Fibroblast of lung (primary cell): Measurements from ENCODE around the gene SLX9.

Experiments
- CTCF ChIP-seq, 2 donors: IDR thresholded peaks in 1 of 2; conservative IDR thresholded peaks in 1 of 2; 1 replicate in 1 of 2; 2 replicates in 1 of 2; pipeline ENCODE4 v1.5.1; 2011 to 2012; ENCODE audit warnings: low read length in 2 of 2, control low read depth in 1 of 2, inconsistent platforms in 1 of 2, low read depth in 1 of 2, mild to moderate bottlenecking in 1 of 2
- EZH2 ChIP-seq: IDR thresholded peaks from 2 replicates; pipeline ENCODE4 v1.5.1; 2012; ENCODE audit warnings: low read length, control low read depth, mild to moderate bottlenecking; ENCODE audit errors: missing control alignments

- TF ChIP-seq EZH2 (no peak), CTCF (conservative IDR thresholded peaks at IDR 0.05 in 1 of 2, IDR thresholded peaks at IDR 0.05 in 1 of 2; ENCODE audit: low read depth in 1 of 2, low read length in 2 of 2) (no peak)
Measured at GRCh38 chr21:44984428-44984791, 44.6 kb downstream of the SLX9 start.
